Measurements from ENCODE around the gene KDM8.

KDM8 gene

DNA sequence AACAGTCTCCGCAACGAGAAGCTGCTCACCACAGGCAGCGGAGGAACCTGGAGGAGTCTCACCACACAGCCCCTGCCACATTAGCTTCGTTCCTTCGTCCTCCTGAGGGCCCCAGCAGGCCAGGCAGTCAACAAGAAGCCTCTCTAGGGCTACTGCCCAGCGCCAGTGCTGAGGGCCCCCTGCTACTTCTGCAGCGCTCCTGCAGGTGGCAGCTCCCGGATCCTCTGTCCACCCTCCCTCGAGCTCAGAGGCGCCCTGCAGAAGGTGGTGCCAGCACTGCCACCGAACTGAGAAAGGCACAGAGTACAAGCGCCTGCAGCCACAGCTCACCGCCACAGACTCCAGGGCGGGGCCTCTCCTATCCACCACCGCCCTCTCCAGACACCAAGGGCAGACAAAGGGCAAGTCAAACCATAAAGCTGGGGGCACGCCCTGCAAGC lies 27.3 kb downstream of the KDM8 start:
- no peak for DNase-seq (ENCODE audit: low read depth)

DNA sequence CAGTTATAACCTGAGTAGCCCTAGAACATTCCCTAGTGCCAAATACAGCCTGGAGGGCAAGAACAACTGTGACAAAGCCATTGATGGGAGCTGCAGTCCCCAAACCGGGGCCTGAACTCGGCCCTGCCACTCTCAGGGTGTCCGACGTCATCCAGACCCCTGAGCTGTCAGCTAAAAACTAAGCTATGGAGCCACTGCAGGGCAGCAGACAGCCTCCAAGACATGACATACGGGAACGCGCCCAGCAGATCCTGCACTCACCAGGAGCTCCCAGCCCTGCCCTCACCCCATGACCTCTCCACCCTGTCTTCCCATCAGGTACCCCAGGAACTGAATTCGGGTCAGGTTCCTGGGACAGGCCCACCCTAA lies 28.4 kb downstream of the KDM8 start:
- no peak for DNase-seq (ENCODE audit: low read depth)

DNA sequence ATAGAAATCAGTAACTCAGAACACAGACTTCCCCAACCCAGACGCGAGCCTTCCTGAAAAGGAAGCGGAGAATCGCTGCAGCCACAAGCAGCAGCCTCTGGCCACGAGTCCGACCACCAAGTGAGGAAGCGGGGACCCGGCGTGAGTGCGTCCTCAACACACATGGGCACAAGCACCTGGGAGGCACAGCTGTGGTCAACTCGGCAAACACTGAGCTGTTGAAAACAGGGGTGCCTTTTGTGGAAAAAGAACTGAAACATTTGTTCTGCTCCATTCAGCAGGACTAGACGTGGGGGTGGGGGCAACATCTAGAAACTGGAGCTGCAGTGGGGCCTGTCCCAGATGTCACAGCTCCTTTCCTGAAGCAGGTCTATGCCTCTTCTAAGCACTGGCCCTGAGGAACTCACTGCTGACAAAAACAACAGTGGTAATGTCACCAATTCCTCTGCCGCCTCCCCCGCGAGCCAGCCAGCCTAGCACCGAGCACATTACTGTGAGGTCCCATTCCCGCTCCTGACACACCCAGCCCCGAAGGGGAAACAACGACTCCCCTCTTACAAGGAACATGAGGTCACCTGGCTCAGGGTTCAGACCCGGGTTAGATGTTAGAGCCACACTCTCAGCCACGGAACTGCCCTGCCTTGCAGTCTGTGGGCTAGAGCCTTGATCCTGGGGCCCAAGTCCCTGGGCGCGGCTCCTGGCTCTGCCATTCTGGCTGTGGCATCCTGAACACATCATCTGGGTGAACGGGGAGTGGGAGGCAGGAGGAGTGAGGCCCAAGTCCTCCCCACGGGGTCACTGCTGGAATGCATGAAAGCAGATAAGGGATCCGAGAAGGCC lies 29.0 kb downstream of the KDM8 start:
- no peak for DNase-seq (ENCODE audit: low read depth)

DNA sequence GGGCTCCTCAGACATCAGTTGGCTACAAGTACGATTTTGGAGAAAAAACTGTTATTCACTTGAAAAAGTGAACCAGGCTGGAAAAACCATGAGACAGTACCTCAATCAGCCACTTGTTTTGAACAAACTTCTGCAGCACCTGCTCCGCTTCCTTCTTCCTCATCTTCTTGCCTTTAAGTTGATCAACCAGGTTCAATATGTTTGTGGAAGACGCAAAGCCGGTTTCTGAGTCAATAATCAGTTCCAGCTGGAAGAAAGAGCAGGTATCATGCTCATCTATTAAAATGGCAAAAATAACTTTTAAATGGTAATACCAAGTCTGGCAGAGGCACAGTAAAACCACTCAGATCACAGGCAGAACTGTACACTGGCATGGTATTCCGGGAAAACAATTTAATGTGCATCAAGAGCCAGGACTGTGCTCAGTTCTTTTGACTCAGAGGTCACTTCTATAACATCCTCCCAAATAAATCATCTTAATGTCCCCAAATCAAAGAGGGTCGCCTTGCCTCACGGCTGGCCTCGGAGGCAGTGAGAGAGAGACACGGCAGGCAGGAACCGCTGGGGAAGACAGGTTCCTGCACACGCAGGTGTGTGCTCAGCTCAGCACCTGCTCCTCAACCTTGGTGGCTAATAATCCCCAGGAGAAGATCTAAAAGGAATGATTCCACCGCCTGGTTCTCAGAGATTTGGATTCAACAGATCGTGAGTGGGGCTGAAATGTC lies 29.7 kb downstream of the KDM8 start:
- DNase-seq (ENCODE audit: low read depth), result no peak

GRCh38 chr16:27233731-27234130 lies 30.4 kb downstream of the KDM8 start:
- no peak for DNase-seq (ENCODE audit: low read depth)

DNA sequence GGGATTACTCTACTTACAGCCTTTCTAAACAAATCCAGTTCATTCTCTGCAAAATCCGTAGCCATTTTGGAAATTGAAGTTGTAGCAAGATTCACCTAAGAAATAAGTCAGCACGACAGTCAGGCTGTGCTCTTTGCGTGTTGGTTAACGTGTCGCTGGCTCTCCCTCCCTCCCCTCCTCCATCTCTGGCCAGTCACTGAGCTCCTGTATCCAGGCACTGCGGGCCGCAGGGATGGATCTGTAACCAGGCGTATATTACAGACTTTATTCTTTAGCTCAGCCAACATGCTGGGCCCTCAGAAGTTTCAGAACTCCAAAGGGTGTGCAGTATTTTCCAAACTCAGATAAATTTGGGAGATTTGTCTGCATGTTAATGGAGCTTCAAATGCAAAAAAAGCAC lies 30.8 kb downstream of the KDM8 start:
- no peak for DNase-seq (ENCODE audit: low read depth)

DNA sequence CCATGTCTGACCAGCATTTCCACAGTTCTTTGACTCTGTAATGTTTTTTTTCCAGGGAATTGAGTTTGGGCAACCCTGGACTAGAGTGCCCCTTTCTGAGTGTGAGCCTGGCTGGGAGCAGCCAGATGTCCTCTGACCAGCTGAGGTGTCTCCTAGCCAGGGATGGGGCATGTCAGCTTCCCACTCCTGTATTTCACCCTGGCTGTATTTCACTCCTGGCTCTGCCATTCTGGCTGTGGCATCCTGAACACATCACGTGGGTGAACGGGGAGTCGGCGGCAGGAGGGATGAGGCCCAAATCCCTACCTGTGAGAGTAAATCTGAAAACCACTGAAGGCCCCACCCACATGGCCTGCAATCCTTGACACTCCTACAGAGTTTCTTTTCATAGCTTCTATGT lies 31.3 kb downstream of the KDM8 start:
- no peak for DNase-seq (ENCODE audit: low read depth)

DNA sequence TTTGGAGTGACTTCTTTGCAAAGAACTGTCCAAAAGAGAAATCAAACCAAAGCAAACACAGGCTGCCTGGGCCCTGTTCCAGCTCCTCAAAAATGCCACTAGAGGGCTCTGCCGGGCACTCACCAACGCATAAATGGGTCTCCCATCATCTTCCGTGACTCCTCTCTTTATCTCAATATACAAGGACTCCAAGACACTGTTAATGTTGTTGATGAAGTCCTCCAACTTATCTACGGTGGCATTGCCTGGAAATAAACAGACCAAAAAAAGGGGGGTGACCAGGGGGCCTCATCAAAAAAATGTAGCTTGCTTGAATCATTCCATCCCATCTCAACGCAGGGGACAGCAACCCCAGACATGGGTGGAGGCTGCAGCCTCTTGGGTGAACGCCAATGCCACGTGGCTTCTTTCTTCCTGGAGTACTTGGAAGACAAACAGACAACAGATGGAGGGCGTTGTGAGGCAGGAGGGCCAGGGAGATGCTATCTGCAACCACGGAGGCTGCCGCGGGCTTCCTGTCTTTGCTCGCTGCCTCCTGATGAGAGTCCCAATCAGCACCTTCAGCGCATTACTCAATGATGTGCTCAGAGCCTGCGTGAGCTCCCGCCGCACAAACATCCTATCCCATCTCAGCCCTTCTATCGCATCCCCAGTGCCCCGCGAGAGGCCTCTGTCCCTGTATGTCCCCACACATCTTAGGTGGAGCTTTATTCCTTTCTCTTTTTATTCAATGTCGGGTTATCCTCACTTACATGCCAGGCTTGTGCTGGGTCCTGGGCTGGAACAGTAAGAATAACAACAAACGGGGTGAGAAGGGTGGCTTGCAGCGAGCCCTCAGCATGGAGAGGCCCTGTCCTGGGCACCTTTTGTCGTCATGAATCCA lies 32.0 kb downstream of the KDM8 start:
- DNase-seq (ENCODE audit: low read depth), result no peak

- no peak for DNase-seq (ENCODE audit: low read depth)
Measured at GRCh38 chr16:27235938-27236245, 32.6 kb downstream of the KDM8 start.

- DNase-seq (ENCODE audit: low read depth), result no peak
Measured at GRCh38 chr16:27236635-27237218, 33.4 kb downstream of the KDM8 start.

GRCh38 chr16:27237219-27238015 lies 34.1 kb downstream of the KDM8 start:
- DNase-seq (ENCODE audit: low read depth), result no peak

- DNase-seq (ENCODE audit: low read depth), result no peak
Measured at GRCh38 chr16:27238016-27238587, 34.8 kb downstream of the KDM8 start.

- DNase-seq (ENCODE audit: low read depth), result no peak
Measured at GRCh38 chr16:27238591-27238990, 35.3 kb downstream of the KDM8 start.

DNA sequence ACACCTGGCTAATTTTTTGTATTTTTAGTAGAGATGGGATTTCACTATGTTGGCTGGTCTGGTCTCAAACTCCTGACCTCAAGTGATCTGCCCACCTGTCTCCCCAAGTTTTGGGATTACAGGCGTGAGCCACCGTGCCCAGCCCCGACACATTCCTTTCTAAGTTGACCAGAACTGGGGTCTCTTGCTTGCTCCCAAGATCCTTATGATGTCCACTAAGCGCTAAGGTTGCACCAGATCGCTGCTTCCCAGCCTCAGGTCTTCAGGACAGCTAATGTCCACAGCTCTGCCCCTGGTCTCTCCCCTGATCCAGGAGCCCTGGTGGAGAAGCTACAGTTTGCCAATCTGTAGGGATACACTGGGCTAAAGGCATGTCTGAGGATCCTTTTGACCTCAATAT lies 35.7 kb downstream of the KDM8 start:
- no peak for DNase-seq (ENCODE audit: low read depth)

DNA sequence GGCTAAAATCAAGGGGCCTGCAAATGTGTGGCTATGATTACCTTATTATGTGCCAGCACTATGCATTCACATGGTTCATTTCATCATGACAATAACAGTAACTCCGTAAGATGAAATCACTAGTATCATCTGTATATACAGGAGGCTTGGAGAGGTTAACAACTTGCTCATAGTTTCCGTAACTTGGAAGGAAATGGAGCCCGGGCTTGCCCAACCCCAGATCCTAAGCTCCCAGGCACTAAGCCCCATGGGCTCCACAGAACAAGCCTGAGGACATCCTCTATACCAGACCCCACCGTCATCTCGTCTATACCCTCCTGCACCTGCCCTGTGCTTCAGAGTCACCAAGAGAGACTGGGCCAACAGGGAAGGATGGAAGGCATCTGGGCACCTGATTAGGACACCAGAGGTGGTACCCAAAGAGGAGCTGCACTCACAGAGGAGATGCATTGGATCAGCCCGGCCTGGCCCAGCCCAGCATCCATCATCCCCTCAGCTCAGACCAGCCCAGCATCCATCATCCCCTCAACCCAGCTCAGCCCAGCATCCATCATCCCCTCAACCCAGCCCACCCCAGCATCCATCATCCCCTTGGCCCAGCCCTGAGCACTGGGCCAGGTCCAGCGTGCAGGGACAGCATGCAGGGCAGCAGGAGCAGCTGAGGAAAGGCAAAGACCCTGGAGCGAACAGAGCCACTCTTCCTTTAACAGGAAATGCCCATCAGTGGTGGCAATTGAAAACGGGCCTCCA lies 36.8 kb downstream of the KDM8 start:
- DNase-seq (ENCODE audit: low read depth), result no peak

- no peak for DNase-seq (ENCODE audit: low read depth)
Measured at GRCh38 chr16:27240948-27241531, 37.7 kb downstream of the KDM8 start.

- DNase-seq (ENCODE audit: low read depth), result no peak
Measured at GRCh38 chr16:27241658-27242057, 38.3 kb downstream of the KDM8 start.

- DNase-seq (ENCODE audit: low read depth), result no peak
Measured at GRCh38 chr16:27242398-27242797, 39.1 kb downstream of the KDM8 start.

DNA sequence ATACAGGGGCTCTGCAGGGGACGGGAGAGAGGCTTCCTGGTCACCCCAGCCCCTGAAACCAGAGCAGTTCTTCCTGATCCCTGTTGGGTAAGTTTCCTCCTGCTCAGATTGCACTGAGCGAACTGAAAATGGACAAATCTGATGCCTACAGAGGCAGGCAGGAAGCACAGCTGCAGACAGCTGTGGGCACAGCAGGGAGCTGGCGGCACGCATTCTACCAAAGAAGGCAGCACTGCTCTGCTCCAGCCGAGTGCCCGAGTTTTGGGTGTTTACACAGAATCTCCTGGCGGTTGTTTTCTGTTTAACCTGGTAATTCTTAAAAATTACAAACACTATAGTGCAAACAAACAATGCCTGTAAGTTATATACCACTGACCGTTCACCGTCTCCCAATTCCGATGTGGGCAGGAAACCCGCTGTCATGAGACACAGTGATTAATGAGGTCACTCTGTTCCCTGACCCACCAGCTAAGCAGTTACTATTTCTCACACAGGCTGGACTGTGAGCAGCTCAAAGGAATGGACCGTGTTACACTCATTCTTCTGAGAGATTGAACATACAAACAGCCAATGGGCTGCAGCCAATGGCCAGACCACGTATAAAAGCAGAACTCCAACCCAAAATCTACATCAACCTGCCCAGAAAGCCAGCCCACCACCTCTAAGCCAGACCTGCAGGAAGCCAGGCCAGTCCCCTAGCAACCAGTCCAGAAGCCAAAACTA lies 39.7 kb downstream of the KDM8 start:
- peak; percentile 91 for DNase-seq (ENCODE audit: low read depth)

Measured in non-pigmented ciliary epithelial cell (primary cell).